Sigmoid colon (tissue), 7 donors: Measurements from ENCODE around the gene SUCO. TPM values are rescaled to one million over a fixed set of nuclear protein-coding genes. Genes with fewer than 3 reads are reported as not detected.

Experiments used
- DNase-seq: peaks from one replicate; pipeline ENCODE4 v3.0.0-alpha.2; 2019
- H3K27ac ChIP-seq, 4 donors: fragments of 200-600 bp; sonication (generic); one replicate each; pipeline ENCODE4 v1.5.1; 2016 to 2019; ENCODE audit warnings: mild to moderate bottlenecking in 1 of 4
- H3K27me3 ChIP-seq, 3 donors: fragments of 200-600 bp; sonication (generic); one replicate each; pipeline ENCODE4 v1.5.1; 2019; ENCODE audit warnings: mild to moderate bottlenecking in 1 of 3
- H3K36me3 ChIP-seq, 4 donors: fragments of 200-600 bp; sonication (generic); one replicate each; pipeline ENCODE4 v1.5.1; 2016 to 2019
- H3K4me1 ChIP-seq, 4 donors: fragments of 200-600 bp; sonication (generic); one replicate each; pipeline ENCODE4 v1.5.1; 2017 to 2019
- H3K4me3 ChIP-seq, 4 donors: fragments of 200-600 bp; sonication (generic); one replicate each; pipeline ENCODE4 v1.5.1; 2017 to 2019; ENCODE audit warnings: mild to moderate bottlenecking in 2 of 4, moderate library complexity in 1 of 4
- H3K9me3 ChIP-seq, 4 donors: fragments of 200-600 bp in 3 of 4; sonication (generic) in 3 of 4; one replicate each; pipeline versions ENCODE4 v1.5.1 to v1.6.1; 2013 to 2019
- EP300 ChIP-seq, 4 donors: sonication (generic); formaldehyde crosslinking; IDR thresholded peaks; one replicate each; pipeline ENCODE4 v1.6.1; 2017; ENCODE audit warnings: antibody characterized with exemption in 4 of 4
- POLR2A ChIP-seq, 2 donors: fragments of 450-650 bp; IDR thresholded peaks; one replicate each; pipeline ENCODE4 v1.6.1; 2016; ENCODE audit warnings: antibody characterized with exemption in 2 of 2, mild to moderate bottlenecking in 2 of 2, moderate library complexity in 2 of 2
- POLR2AphosphoS5 ChIP-seq, 4 donors: sonication (generic); formaldehyde crosslinking; IDR thresholded peaks; one replicate each; pipeline ENCODE4 v1.6.1; 2017; ENCODE audit warnings: antibody characterized with exemption in 4 of 4
- WGBS, 2 donors: extraction: QIAGEN DNeasy Blood & Tissue Kit; methylation state at CpG; one replicate each; pipeline ENCODE4 v1.1.7; 2013; 5-methylcytosine and 5-hydroxymethylcytosine counted together
- intact Hi-C: fragments of 100-400 bp; cut with DNase I; formaldehyde crosslinking; loops from one replicate; pipeline ENCODE4 v1.15.1; 2023
- polyA plus RNA-seq, 3 donors: library from polyadenylated mRNA; stranded (reverse); fragments of 200-250 nt; gene quantifications; one replicate each; pipeline ENCODE4 v1.2.3, GENCODE V29; 2013
- total RNA-seq, 4 donors: library from RNA; depleted of rRNA; stranded (reverse); fragments of >200 nt; gene quantifications; one replicate each; pipeline ENCODE4 v1.1.0, GENCODE V29; 2016
- TF ChIP-seq, protein P1 (sequence below), 4 experiments: fragments of 450-650 bp in 3 of 4; fragments of 200-600 bp in 1 of 4; IDR thresholded peaks; one replicate each; pipeline ENCODE4 v1.5.1; 2016 to 2019; ENCODE audit warnings: antibody characterized with exemption in 4 of 4, mild to moderate bottlenecking in 3 of 4, moderate library complexity in 2 of 4
- donor health status: healthy with polysubstance abuse.
- donor health status: Bipolar disorder and iron deficiency.
- donor health status: healthy.

The SUCO gene
- total and polyA plus RNA-seq, 7 donors = 1.8 to 36.6 (median 27.4) TPM

- Histone ChIP-seq H3K4me3 (no peak overlapping the region), H3K36me3 (no peaks in the 10 kb centered on the region), H3K27me3 (no peaks in the 10 kb centered on the region), H3K27ac (no peak overlapping the region), H3K9me3 (no peaks in the 10 kb centered on the region), H3K4me1 (peaks cover 0 to 15% (median 7%) of the 10 kb centered on the region in 4 donors)
- 67 to 82% methylated on average over 4 of the region's 4 CpGs for WGBS, 2 donors
- TF ChIP-seq POLR2A (IDR thresholded peaks at IDR 0.05) (no peak), EP300 (IDR thresholded peaks at IDR 0.05) (no peak), POLR2AphosphoS5 (IDR thresholded peaks at IDR 0.05) (no peak)
- TF ChIP-seq, protein P1, sequence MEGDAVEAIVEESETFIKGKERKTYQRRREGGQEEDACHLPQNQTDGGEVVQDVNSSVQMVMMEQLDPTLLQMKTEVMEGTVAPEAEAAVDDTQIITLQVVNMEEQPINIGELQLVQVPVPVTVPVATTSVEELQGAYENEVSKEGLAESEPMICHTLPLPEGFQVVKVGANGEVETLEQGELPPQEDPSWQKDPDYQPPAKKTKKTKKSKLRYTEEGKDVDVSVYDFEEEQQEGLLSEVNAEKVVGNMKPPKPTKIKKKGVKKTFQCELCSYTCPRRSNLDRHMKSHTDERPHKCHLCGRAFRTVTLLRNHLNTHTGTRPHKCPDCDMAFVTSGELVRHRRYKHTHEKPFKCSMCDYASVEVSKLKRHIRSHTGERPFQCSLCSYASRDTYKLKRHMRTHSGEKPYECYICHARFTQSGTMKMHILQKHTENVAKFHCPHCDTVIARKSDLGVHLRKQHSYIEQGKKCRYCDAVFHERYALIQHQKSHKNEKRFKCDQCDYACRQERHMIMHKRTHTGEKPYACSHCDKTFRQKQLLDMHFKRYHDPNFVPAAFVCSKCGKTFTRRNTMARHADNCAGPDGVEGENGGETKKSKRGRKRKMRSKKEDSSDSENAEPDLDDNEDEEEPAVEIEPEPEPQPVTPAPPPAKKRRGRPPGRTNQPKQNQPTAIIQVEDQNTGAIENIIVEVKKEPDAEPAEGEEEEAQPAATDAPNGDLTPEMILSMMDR (IDR thresholded peaks at IDR 0.05) = no peak
- DNase-seq = no peak
- intact Hi-C loops = no loop called here
Observed at GRCh38 chr1:172529304-172529703, 3.6 kb upstream of the SUCO start.

GRCh38 chr1:172530000-172530399, 3.0 kb upstream of the SUCO start:
- intact Hi-C loops = loop anchor here (2.0 to 10.0 kb wide), 2 partner anchors 79 to 385 kb away; no protein-coding TSS in a partner anchor
- no peak for TF ChIP-seq POLR2A (IDR thresholded peaks at IDR 0.05)
- no peak for TF ChIP-seq POLR2AphosphoS5 (IDR thresholded peaks at IDR 0.05)
- TF ChIP-seq, protein P1 (IDR thresholded peaks at IDR 0.05) = no peak
- no peak for TF ChIP-seq EP300 (IDR thresholded peaks at IDR 0.05)
- H3K9me3 ChIP-seq = no peaks in the 10 kb centered on the region
- no peak overlapping the region for H3K27ac ChIP-seq
- no peaks in the 10 kb centered on the region for H3K27me3 ChIP-seq
- H3K36me3 ChIP-seq = no peaks in the 10 kb centered on the region
- no peak for DNase-seq
- peaks cover 0 to 22% (median 14%) of the 10 kb centered on the region in 4 donors for H3K4me1 ChIP-seq
- no peak overlapping the region for H3K4me3 ChIP-seq
- WGBS, 2 donors = 43 to 57% methylated on average over 2 of the region's 2 CpGs

- no peaks in the 10 kb centered on the region for H3K36me3 ChIP-seq
- peak overlapping the region; percentile 96 to 99 (median 98) for H3K27ac ChIP-seq
- 2 to 7% methylated on average over 11 of the region's 11 CpGs for WGBS, 2 donors
- peaks cover 0 to 33% (median 22%) of the 10 kb centered on the region in 4 donors for H3K4me1 ChIP-seq
- no peak for DNase-seq
- intact Hi-C loops = loop anchor here (2.0 to 10.0 kb wide), 4 partner anchors 81 to 789 kb away; partner anchors contain the start of gene VAMP4
- TF ChIP-seq POLR2A (IDR thresholded peaks at IDR 0.05) = no peak
- no peak for TF ChIP-seq POLR2AphosphoS5 (IDR thresholded peaks at IDR 0.05)
- no peak for TF ChIP-seq EP300 (IDR thresholded peaks at IDR 0.05)
- TF ChIP-seq, protein P1 (IDR thresholded peaks at IDR 0.05) = no peak
- no peaks in the 10 kb centered on the region for H3K27me3 ChIP-seq
- no peaks in the 10 kb centered on the region for H3K9me3 ChIP-seq
- peak overlapping the region; percentile 82 to 94 (median 89) for H3K4me3 ChIP-seq
Observed at GRCh38 chr1:172531412-172532182, 1.4 kb upstream of the SUCO start.

- peak overlapping the region; percentile 96 to 99 (median 98) for H3K27ac ChIP-seq
- peaks cover 0 to 37% (median 23%) of the 10 kb centered on the region in 4 donors for H3K4me1 ChIP-seq
- H3K36me3 ChIP-seq = no peaks in the 10 kb centered on the region
- peak; percentile 98 for DNase-seq
- TF ChIP-seq POLR2AphosphoS5 (IDR thresholded peaks at IDR 0.05) (peak; percentile 92 to 96 (median 95)), POLR2A (IDR thresholded peaks at IDR 0.05) (peak; percentile 81 to 82)
- TF ChIP-seq, protein P1 (IDR thresholded peaks at IDR 0.05) = no peak
- no peaks in the 10 kb centered on the region for H3K9me3 ChIP-seq
- H3K4me3 ChIP-seq = peak overlapping the region; percentile 82 to 94 (median 89)
- no peaks in the 10 kb centered on the region for H3K27me3 ChIP-seq
- 0% methylated on average over 18 of the region's 18 CpGs for WGBS, 2 donors
- intact Hi-C loops = loop anchor here (2.0 to 10.0 kb wide), 3 partner anchors 133 to 789 kb away; partner anchors contain the start of gene VAMP4
Observed at GRCh38 chr1:172532183-172532699, 709 bp upstream of the SUCO start.
